Amygdala (tissue), 56 donors: ENCODE results near the gene GPC1.

Experiments
- DNase-seq, 56 donors: peaks; one replicate each; lab custom pipeline; 2025; lab: John Stamatoyannopoulos, UW

Gene GPC1

GRCh38 chr2:240440251-240440650, 4.8 kb downstream of the GPC1 start:
- DNase-seq: no peak

GRCh38 chr2:240440704-240441320, 5.3 kb downstream of the GPC1 start:
- DNase-seq: no peak

- no peak for DNase-seq
Observed at GRCh38 chr2:240441326-240441992, 6.0 kb downstream of the GPC1 start.

DNA sequence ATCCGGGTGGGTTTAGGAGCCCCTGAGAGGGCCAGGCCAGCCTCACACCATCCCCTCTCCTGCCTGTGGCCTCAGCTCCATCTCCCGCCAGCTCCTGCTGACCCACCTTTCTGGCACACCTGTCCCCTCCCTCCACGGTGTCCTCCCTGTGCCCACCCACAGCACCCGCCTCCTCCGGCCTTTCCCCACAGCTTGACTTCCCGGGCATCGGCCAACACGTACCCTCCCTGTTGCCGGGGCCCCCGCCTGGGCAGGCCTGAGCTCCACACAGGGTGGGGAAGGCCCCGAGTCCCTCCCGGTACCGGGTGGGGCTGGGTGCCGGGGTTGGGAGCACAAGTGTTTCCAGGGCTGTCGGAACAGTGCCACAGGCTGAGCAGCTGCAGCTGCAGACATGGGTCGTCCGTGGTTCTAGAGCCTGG, 6.5 kb downstream of the GPC1 start:
- no peak for DNase-seq

DNA sequence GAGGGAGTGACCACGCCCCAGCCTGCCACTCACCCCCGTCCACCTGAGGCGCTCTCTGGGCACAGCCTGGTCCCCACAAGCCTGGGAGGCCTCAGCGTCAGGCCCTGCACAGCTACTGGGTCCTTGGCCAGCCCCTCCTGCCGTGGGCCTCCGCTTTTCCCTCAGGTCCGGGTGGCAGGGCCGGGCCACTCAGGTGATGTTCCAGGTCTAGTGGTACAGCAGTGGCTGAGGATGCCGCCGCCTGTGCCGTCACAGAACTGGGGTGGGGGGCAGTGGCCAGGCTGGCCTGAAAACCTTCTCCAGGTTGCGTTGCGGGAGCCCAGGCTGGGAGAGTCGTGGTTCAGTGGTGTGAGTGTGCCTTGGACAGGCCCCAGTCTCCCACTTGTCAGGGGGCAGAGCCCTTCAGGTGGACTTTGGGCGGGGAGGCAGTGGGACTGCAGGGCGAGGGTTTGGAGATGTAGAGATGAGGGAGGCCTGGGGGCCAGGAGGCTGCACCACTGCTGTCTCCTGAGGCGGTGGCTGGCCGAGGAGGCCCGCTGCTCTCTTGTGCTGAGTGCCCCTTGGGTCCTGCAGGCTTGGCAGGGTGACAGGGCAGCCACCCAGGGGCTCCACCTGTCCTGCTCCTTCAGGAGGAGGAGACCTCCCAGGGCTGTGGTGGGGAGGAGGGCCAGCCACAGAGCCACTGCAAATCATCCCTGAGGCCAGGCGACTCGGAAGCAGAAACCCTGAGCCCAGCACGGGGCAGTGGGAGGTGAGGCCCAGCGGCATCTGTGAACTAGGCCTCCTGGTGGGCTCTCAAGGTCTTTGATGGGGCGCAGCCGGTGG, 7.6 kb downstream of the GPC1 start:
- DNase-seq: no peak

GRCh38 chr2:240443891-240444301, 8.4 kb downstream of the GPC1 start:
- DNase-seq: no peak

- DNase-seq: no peak
Observed at GRCh38 chr2:240444464-240444863, 9.0 kb downstream of the GPC1 start.

DNA sequence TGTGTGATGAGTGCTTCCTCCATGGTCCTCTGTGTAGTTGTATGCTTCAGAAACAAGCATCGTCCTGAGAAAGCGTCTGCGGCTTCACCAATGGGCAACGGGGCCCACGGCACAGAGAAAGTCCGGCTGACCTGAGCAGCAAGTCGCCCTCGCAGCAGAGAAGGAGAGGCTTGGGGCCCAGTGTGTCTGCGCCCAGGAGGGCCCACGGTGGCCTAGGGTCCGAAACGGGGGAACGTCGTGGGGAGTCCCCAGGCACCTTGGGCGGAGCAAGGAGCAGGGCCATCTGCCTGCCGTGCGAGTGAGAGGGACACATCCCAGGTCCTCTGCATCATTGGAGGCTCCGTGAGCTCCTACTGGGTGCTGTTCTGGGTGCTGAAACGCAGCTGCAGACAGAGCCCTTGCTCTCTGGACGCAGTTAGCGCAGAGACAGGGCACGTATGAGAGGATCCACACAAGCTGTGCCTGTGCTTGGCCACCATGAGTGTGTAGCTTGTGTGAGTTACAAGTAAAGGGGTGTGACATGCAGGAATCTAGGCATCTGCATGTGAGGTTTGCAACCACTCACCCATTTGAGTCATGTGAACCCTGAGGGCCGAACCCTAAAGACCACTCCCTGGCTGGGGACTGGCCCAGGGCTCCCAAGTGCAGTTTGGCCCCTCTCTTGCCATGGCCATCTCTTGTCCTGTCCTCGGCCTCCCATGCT, 10.6 kb downstream of the GPC1 start:
- no peak for DNase-seq

- no peak for DNase-seq
Observed at GRCh38 chr2:240446664-240447175, 11.3 kb downstream of the GPC1 start.

DNA sequence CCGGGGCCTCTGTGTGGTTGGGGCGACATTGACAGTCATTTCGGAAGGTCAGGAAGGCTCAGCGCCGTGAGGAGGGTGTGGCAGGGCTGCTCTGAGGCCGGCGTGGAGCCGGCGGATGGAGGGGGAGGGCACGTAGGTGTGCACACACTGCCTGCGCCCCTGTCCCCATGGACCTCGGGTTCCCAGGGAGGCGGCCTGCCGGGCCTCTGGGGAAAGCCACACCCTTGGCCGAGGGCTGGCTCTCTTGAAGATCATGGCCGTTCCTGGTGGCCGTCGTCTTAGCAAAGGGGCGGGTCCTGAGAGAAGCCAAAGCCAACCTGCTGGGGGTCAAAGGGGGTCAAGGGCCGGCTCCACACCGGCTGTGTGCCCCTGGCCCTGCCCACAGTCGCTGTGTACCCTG, 11.9 kb downstream of the GPC1 start:
- no peak for DNase-seq

DNA sequence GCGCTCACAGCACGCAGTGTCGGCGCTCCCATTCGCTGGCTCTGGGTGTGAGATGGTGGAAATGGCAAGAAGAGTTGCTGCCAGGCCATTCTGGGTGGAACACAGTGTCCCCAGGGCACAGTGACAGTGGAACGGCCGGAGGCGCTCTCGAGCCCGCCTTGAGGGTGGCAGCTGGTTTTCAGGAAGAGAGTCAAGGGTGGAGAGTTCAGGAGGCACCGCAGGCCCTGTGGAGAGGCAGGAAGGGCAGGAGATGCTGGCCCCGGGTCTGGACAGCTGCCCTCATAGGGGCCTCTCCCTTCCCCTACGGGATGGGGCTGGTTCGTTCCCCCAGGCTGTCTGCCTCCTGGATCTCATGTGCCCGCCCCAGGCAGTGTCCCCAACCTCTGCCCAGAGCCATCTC, 12.5 kb downstream of the GPC1 start:
- DNase-seq: no peak

GRCh38 chr2:240448387-240449274, 13.2 kb downstream of the GPC1 start:
- DNase-seq: no peak

GRCh38 chr2:240449764-240450531, 14.5 kb downstream of the GPC1 start:
- DNase-seq: no peak

- DNase-seq: no peak
Observed at GRCh38 chr2:240450532-240451107, 15.2 kb downstream of the GPC1 start.

- peak in 14 of 56 donors; percentile 28 to 68 (median 48) for DNase-seq
Observed at GRCh38 chr2:240451108-240451611, 15.7 kb downstream of the GPC1 start.

DNA sequence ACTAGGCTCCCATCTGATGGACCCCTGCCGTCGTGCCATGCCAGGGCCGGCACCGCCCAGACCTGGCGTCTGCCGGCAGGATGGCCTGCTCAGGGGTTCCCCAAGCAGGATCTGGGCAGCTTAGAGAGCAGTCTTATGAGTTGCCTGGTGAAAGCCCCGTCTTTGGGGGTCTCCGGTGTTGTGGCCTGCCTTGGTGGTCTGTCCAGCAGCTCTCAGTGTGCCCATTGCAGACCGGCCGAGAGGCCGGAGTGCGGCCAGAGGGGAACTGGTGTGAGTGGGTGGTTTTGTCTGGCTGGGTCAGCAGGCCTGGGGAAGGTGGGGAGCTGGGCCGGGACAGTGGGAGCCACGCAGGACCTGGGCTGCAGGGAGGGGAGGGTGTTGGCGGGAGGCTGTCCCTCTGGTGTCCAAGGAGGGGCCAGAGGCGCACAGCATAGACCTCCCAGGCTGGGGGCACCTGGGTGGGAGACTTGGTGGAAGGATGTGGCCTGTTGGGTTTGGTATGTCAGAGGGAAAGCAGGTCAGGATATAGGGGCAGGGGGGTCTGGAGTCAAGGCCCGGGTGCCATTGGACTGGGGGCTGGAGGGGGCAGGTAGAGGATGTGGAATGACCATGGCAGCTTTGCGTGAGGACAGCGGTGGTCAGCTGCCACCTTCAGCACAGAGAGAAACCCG, 16.5 kb downstream of the GPC1 start:
- no peak for DNase-seq

GRCh38 chr2:240452462-240453256, 17.2 kb downstream of the GPC1 start:
- DNase-seq: peak in 34 of 56 donors; percentile 26 to 80 (median 59)
